Measurements from ENCODE around the gene CX3CL1.
"Not testable (repeated sequence)": the region's sequence is repeated elsewhere in the genome, so short reads cannot be mapped to it uniquely, and the experiment has no call there.

The CX3CL1 gene

DNA sequence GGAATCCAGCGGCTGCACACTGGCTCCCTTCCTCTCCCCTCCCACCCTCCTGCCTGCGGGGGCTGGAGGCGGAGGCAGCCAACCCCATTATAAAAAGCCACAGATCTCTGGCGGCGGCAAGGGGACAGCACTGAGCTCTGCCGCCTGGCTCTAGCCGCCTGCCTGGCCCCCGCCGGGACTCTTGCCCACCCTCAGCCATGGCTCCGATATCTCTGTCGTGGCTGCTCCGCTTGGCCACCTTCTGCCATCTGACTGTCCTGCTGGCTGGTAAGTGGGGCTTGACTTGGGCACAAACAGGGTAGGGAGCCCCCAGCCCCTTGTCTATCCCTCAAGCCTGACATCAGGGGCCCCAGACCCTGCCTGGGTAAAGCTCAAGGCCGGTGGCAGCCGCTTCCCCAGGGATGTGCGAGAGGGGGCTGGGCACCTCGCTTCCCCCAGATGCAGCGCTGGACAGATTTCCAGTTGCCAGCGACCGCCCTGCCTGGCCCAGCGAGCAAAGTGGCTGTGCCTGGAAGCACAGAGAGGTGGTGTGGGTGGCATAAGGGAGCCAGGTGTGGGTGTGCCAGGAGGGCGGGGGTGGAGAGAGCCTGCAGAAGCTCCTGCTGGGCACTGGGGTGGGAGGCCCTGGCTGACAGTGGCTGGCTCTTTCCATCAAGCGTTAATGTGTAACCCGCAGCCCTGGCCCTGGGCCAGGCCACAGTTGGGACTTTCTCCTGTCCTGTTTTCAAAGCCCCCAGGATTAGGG is at the start of gene CX3CL1:
TSS of gene CX3CL1 (plus strand) at position 119 of the 745 bp plus-strand sequence. CDS start at position 198, 79 bp downstream.
- DNase-seq, result peak in 11 of 14 donors; percentile 14 to 79 (median 56)

DNA sequence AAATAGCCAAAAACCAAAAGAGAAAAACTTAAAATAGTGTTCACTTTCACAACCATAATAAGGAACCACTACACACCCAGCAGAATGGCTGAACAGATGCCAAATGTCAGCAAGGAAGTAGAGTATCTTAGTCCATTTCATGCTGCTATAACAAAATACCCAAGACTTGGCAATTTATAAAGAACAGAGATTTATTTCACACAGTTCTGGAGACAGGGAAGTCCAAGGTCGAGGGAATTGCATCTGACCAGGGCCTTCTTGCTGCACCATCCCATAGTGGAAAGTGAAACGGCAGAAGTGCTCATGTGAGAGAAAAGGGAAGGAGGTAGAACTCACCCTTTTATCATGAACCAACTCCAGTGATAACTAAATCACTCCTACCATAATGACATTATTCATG is 47.5 kb upstream of the CX3CL1 start:
- no peak for DNase-seq

- no peak for DNase-seq
Observed at GRCh38 chr16:57325458-57325857, 46.8 kb upstream of the CX3CL1 start.

DNA sequence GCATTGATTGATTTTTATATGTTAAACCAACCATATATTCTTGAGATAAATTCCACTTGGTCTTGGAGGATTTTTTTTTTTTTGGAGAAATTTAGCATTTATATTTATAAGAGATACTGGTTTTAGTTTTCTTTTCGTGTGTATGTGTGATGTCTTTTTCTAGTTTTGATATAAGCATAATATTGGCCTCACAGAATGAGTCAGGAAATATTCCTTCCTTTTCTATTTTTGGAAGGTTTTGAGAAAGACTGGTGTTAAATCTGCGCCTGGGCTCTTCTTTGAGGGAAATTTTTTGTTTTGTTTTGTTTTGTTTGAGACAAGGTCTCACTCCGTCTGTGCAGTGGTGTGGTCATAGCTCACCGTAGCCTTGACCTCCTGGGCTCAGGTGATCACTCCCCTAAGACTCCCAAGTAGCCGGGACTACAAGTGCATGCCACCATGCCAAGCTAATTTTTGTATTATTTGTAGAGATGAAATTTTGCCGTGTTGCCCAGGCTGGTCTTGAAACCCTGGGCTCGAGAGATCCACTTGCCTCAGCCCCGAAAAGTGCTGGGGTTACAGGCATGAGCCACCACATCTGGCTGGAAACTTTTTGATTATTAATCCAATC is 42.5 kb upstream of the CX3CL1 start:
- no peak for DNase-seq

DNA sequence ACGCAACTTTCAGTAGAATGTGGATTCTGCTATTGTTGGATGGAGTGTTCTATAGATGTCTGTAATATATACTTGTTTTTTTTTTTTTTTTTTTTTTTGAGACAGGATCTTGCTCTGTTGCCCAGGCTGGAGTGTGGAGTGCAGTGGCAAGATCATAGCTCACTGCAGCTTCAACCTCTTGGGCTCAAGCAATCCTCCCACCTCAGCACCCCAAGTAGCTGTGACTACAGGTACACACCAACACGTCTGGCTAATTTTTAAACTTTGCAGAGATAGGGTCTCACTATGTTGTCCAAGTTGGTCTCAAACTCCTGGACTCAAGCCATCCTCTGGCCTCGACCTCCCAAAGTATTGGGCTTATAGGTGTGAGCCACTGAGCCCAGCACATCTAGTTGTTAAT is 40.9 kb upstream of the CX3CL1 start:
- DNase-seq, result no peak

GRCh38 chr16:57333402-57333801 is 38.9 kb upstream of the CX3CL1 start:
- DNase-seq, result no peak

- DNase-seq, result no peak
Observed at GRCh38 chr16:57335366-57335765, 36.9 kb upstream of the CX3CL1 start.

DNA sequence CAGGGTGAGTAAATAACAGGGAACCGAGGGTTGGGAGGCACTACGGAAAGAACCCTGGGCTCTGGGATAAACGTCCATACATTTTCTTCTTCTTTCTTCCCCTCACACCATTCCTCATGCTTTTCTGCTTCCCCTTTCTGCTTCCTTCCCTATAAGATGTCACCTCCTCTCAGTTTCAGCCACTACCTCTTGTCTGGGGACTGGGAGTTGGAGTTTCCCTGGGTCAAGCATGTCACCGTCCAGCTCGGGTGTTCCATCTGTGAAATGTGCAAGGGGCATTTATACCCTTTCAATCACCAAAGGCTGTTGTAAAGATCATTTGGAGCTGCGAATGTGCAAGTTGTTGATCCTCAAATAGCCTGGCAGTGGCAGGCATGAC is 31.2 kb upstream of the CX3CL1 start:
- no peak for DNase-seq

- no peak for DNase-seq
Observed at GRCh38 chr16:57341441-57342303, 30.6 kb upstream of the CX3CL1 start.

DNA sequence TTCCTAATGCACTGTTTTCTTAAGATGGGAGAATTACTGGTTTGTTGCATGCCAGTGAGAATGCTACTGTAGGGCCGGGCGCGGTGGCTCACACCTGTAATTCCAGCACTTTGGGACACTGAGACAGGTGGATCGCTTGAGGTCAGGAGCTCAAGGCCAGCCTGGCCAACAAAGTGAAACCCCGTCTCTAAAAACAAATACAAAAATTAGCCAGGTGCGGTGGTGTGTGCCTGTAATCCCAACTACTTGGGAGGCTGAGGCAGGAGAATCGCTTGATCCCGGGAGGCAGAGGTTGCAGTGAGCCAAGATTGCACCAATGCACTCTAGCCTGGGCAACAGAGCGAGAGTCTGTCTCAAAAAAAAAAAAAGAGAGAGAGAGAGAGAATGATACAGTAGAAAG is 29.7 kb upstream of the CX3CL1 start:
- DNase-seq, result not testable (repeated sequence)

GRCh38 chr16:57343221-57343620 is 29.1 kb upstream of the CX3CL1 start:
- no peak for DNase-seq

- not testable (repeated sequence) for DNase-seq
Observed at GRCh38 chr16:57344094-57344493, 28.2 kb upstream of the CX3CL1 start.

- no peak for DNase-seq
Observed at GRCh38 chr16:57345021-57345420, 27.3 kb upstream of the CX3CL1 start.

DNA sequence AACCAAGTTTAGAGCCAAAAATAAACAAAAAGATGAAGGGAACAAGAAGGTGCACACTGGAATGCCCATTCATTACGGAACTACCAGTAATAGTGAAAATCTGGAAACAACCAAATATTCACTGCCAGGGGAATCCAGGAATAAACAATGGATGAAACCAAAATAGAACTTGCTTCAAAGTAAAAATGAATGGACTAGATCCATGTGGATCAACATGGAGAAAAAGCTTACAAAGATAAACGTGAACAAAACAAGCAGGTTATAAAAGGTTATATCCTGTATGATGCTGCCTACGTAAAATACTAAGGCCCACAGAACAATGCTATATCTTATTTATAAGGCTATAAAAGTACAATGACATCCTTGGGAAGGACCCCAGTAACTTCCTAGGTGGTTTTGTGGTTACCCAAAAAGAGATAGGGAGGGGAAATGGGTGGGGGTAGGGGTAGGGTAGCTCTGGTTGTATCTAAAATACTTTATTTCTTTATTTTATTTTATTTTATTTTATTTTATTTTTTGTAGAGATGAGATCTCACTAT is 26.6 kb upstream of the CX3CL1 start:
- DNase-seq, result no peak

- no peak for DNase-seq
Observed at GRCh38 chr16:57347858-57348257, 24.4 kb upstream of the CX3CL1 start.

DNA sequence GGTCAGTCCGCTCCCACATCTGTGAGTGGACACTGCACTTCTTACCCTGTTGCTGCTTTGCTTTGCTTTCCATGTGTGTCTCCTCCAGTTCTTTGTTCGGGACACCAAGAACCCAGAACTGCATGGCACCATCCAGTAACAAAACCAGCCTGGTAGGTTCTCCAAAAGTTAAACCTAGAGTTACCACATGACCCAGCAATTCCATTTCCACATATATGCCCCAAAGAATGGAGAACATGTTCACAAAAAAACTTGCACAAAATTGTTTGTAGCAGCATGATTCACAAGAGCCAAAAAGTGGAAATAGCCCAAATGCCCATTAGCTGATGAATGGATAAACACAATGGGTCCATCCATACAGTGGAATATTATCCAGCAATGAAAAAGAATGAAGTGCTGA is 24.0 kb upstream of the CX3CL1 start:
- DNase-seq, result no peak

- no peak for DNase-seq
Observed at GRCh38 chr16:57349212-57350031, 22.9 kb upstream of the CX3CL1 start.

- DNase-seq, result no peak
Observed at GRCh38 chr16:57352636-57353047, 19.6 kb upstream of the CX3CL1 start.

- DNase-seq, result no peak
Observed at GRCh38 chr16:57354311-57354710, 18.0 kb upstream of the CX3CL1 start.

DNA sequence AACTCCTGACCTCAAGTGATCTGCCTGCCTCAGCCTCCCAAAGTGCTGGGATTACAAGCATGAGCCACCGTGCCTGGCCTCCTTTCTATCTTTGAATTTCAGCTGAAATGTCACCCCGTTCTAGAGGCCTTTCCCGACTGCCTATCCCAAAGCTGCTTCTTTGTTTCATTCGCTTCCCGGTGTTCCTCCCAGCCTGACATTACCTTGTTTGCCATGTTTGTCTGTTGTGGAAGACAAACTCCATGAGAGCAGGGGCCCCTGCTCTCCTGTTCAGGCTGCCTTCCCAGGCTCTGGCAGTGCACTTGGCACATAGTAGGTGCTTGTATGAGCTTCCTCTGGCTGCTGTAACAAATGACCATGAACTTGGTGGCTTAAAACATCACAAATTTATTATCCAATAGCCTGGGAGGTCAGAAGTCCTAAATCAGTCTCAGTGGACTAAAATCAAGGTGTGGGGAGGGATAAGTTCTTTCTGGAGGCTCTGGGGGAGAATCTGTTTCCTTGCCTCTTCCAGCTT is 16.3 kb upstream of the CX3CL1 start:
- no peak for DNase-seq

DNA sequence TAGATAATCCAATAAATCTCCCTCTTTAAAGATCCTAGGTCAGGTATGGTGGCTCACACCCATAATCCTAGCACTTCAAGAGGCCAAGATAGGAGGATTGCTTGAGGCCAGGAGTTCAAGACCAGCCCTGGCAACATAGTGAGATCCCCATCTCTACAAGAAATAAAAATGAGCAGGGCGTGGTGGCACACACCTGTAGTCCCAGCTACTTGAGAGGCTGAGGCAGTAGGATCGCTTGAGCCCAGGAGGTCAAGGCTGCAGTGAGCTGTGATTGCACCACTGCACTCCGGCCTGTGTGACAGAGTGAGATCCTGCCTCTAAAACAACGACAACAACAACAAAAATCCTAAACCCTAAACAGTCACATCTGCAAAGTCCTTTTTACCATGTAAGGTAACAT is 15.7 kb upstream of the CX3CL1 start:
- DNase-seq, result no peak

All from C1 segment of cervical spinal cord (tissue), 14 donors.